ENCODE results near the gene NTSR1. TPM values are rescaled to one million over a fixed set of nuclear protein-coding genes. Genes with fewer than 3 reads are reported as not detected.

The NTSR1 gene
- total and polyA plus RNA-seq, 2 experiments from 2014 or later = 0.15 to 1.4 TPM

- Mint-ChIP-seq H3K27me3 (ENCODE audit: insufficient read depth, low read depth, poor library complexity) (peaks cover 15% of the 10 kb centered on the region), H3K36me3 (ENCODE audit: low read depth) (no peaks in the 10 kb centered on the region), H3K9me3 (no peaks in the 10 kb centered on the region), H3K4me3 (no peak overlapping the region), H3K4me1 (peaks cover 5% of the 10 kb centered on the region; the same call in 2 of the 3 replicates), H3K27ac (no peak overlapping the region)
- no peaks in the 10 kb centered on the region for H3K79me2 ChIP-seq (replicated peaks; ENCODE audit: insufficient read depth)
- no peaks in the 10 kb centered on the region for H3F3A ChIP-seq (replicated peaks; ENCODE audit: low read depth)
- no peak overlapping the region for H3K4me3 ChIP-seq
- peaks cover 3% of the 10 kb centered on the region; the same call in 1 of the 2 replicates for H3K4me1 ChIP-seq (ENCODE audit: insufficient read depth)
- TF ChIP-seq ZNF114 (CRISPR knock-in tag; IDR thresholded peaks at IDR 0.05) (no peak), REST (IDR thresholded peaks at IDR 0.05; ENCODE audit: unreplicated experiment) (no peak), POLR2AphosphoS5 (IDR thresholded peaks at IDR 0.05; ENCODE audit: low read depth) (no peak), STAT1 (IDR thresholded peaks at IDR 0.05; ENCODE audit: unreplicated experiment) (no peak), NANOG (IDR thresholded peaks at IDR 0.05; ENCODE audit: borderline replicate concordance) (no peak), ETS1 (IDR thresholded peaks at IDR 0.05) (no peak), EZH2phosphoT487 (IDR thresholded peaks at IDR 0.05; ENCODE audit: unreplicated experiment) (no peak), ZNF331 (CRISPR knock-in tag; IDR thresholded peaks at IDR 0.05; ENCODE audit: low read depth) (no peak)
- H4K20me1 ChIP-seq (replicated peaks; ENCODE audit: insufficient read depth) = no peaks in the 10 kb centered on the region
- peaks cover 9% of the 10 kb centered on the region for H3K27me3 ChIP-seq (ENCODE audit: insufficient read depth)
- no peak overlapping the region for H3K27ac ChIP-seq (ENCODE audit: low read depth)
- ATAC-seq = no peak
- H2AFZ ChIP-seq = no peak overlapping the region
- no peak overlapping the region for H3K4me2 ChIP-seq
- no peaks in the 10 kb centered on the region for H3K9me2 ChIP-seq (ENCODE audit: insufficient read depth)
- no peaks in the 10 kb centered on the region for H3K36me3 ChIP-seq (ENCODE audit: insufficient read depth)
- no peak for DNase-seq (ENCODE audit: low spot score)
These were observed 4.8 kb upstream of the NTSR1 start for GRCh38 chr20:62703853-62704228.

GRCh38 chr20:62704341-62704948 is 4.2 kb upstream of the NTSR1 start:
- H3K4me2 ChIP-seq = no peak overlapping the region
- H4K20me1 ChIP-seq (replicated peaks; ENCODE audit: insufficient read depth) = no peaks in the 10 kb centered on the region
- no peak overlapping the region for H3K4me3 ChIP-seq
- no peaks in the 10 kb centered on the region for H3F3A ChIP-seq (replicated peaks; ENCODE audit: low read depth)
- no peaks in the 10 kb centered on the region for H3K9me2 ChIP-seq (ENCODE audit: insufficient read depth)
- Mint-ChIP-seq H3K4me1 (peaks cover 5% of the 10 kb centered on the region; the same call in 2 of the 3 replicates), H3K36me3 (ENCODE audit: low read depth) (no peaks in the 10 kb centered on the region), H3K27me3 (ENCODE audit: insufficient read depth, low read depth, poor library complexity) (peaks cover 19% of the 10 kb centered on the region), H3K4me3 (no peak overlapping the region; the same call in 2 of the 3 replicates), H3K27ac (no peak overlapping the region), H3K9me3 (no peaks in the 10 kb centered on the region)
- peaks cover 3% of the 10 kb centered on the region; the same call in 1 of the 2 replicates for H3K4me1 ChIP-seq (ENCODE audit: insufficient read depth)
- DNase-seq (ENCODE audit: low spot score) = no peak
- H2AFZ ChIP-seq = no peak overlapping the region
- H3K27ac ChIP-seq (ENCODE audit: low read depth) = no peak overlapping the region
- H3K79me2 ChIP-seq (replicated peaks; ENCODE audit: insufficient read depth) = no peaks in the 10 kb centered on the region
- H3K27me3 ChIP-seq (ENCODE audit: insufficient read depth) = peaks cover 15% of the 10 kb centered on the region
- no peaks in the 10 kb centered on the region for H3K36me3 ChIP-seq (ENCODE audit: insufficient read depth)
- ATAC-seq = no peak
- TF ChIP-seq ZNF331 (CRISPR knock-in tag; IDR thresholded peaks at IDR 0.05; ENCODE audit: low read depth) (no peak), CTCF (conservative IDR thresholded peaks at IDR 0.05; ENCODE audit: low read depth in 2 of 2) (no peak), JUNB (IDR thresholded peaks at IDR 0.05; ENCODE audit: unreplicated experiment) (no peak), EZH2phosphoT487 (IDR thresholded peaks at IDR 0.05; ENCODE audit: unreplicated experiment) (no peak), STAT1 (IDR thresholded peaks at IDR 0.05; ENCODE audit: unreplicated experiment) (no peak), EZH2 (IDR thresholded peaks at IDR 0.05; ENCODE audit: low read depth, unreplicated experiment) (no peak), ZNF114 (CRISPR knock-in tag; IDR thresholded peaks at IDR 0.05) (no peak), CREB1 (CRISPR knock-in tag; IDR thresholded peaks at IDR 0.05; ENCODE audit: low read depth) (no peak), NANOG (IDR thresholded peaks at IDR 0.05; ENCODE audit: borderline replicate concordance) (no peak), ETS1 (IDR thresholded peaks at IDR 0.05) (no peak), POLR2AphosphoS5 (IDR thresholded peaks at IDR 0.05; ENCODE audit: low read depth) (no peak)

Measured in GM23338 (cell line).